ENCODE results near the gene EPG5. TPM values are rescaled to one million over a fixed set of nuclear protein-coding genes. Genes with fewer than 3 reads are reported as not detected.
A peak's percentile ranks its signal among the peaks of the same experiment; 100 is the strongest.

The EPG5 gene
- total RNA-seq, 4 donors from 2014 or later, result 20.4 to 34.3 (median 28.2) TPM

GRCh38 chr18:45940724-45941123, 26.4 kb downstream of the EPG5 start:
- intact Hi-C loops (cut with DNase I), result no loop called here
- H3K9me3 ChIP-seq, result no peaks in the 10 kb centered on the region
- no peaks in the 10 kb centered on the region for H3K27me3 ChIP-seq
- no peak for DNase-seq (ENCODE audit: extremely low spot score)
- no peak overlapping the region for H3K4me3 ChIP-seq
- no peak overlapping the region for H3K27ac ChIP-seq (replicated peaks in 1 of 4)
- WGBS, result 84% methylated on average over 2 of the region's 2 CpGs
- TF ChIP-seq CTCF (IDR thresholded peaks at IDR 0.05), result no peak
- TF ChIP-seq POLR2A (IDR thresholded peaks at IDR 0.05; ENCODE audit: low read depth), result no peak
- H3K4me1 ChIP-seq, result no peaks in the 10 kb centered on the region
- H3K36me3 ChIP-seq, result peaks cover 57 to 99% (median 89%) of the 10 kb centered on the region in 4 donors

GRCh38 chr18:45939236-45939635, 27.9 kb downstream of the EPG5 start:
- Histone ChIP-seq H3K9me3 (no peaks in the 10 kb centered on the region), H3K4me1 (no peaks in the 10 kb centered on the region), H3K27ac (replicated peaks in 1 of 4) (no peak overlapping the region), H3K36me3 (peaks cover 42 to 99% (median 86%) of the 10 kb centered on the region in 4 donors), H3K4me3 (no peak overlapping the region), H3K27me3 (no peaks in the 10 kb centered on the region)
- intact Hi-C loops (cut with DNase I), result no loop called here
- DNase-seq (ENCODE audit: extremely low spot score), result no peak
- 94% methylated on average over 2 of the region's 2 CpGs for WGBS
- TF ChIP-seq EP300 (IDR thresholded peaks at IDR 0.05) (no peak), CTCF (IDR thresholded peaks at IDR 0.05) (no peak), POLR2A (IDR thresholded peaks at IDR 0.05; ENCODE audit: low read depth) (no peak), POLR2AphosphoS5 (IDR thresholded peaks at IDR 0.05) (no peak)

GRCh38 chr18:45938488-45938935, 28.6 kb downstream of the EPG5 start:
- 58% methylated on average over 2 of the region's 2 CpGs for WGBS
- TF ChIP-seq POLR2AphosphoS5 (IDR thresholded peaks at IDR 0.05) (no peak), EP300 (IDR thresholded peaks at IDR 0.05) (no peak), POLR2A (IDR thresholded peaks at IDR 0.05; ENCODE audit: low read depth) (no peak), CTCF (IDR thresholded peaks at IDR 0.05) (no peak)
- no peak overlapping the region for H3K4me3 ChIP-seq
- no peaks in the 10 kb centered on the region for H3K27me3 ChIP-seq
- no peak overlapping the region for H3K27ac ChIP-seq (replicated peaks in 1 of 4)
- no peaks in the 10 kb centered on the region for H3K4me1 ChIP-seq
- peak; percentile 50 for DNase-seq (ENCODE audit: extremely low spot score)
- peaks cover 35 to 99% (median 81%) of the 10 kb centered on the region in 4 donors for H3K36me3 ChIP-seq
- no peaks in the 10 kb centered on the region for H3K9me3 ChIP-seq
- intact Hi-C loops (cut with DNase I), result no loop called here

- H3K9me3 ChIP-seq, result no peaks in the 10 kb centered on the region
- no peak overlapping the region for H3K27ac ChIP-seq (replicated peaks in 1 of 4)
- 100% methylated on average over 3 of the region's 3 CpGs for WGBS
- intact Hi-C loops (cut with DNase I), result no loop called here
- no peak for TF ChIP-seq EP300 (IDR thresholded peaks at IDR 0.05)
- no peak for TF ChIP-seq POLR2A (IDR thresholded peaks at IDR 0.05; ENCODE audit: low read depth)
- TF ChIP-seq CTCF (IDR thresholded peaks at IDR 0.05), result no peak
- TF ChIP-seq POLR2AphosphoS5 (IDR thresholded peaks at IDR 0.05), result no peak
- peak; percentile 47 for DNase-seq (ENCODE audit: extremely low spot score)
- peaks cover 24 to 93% (median 64%) of the 10 kb centered on the region in 4 donors for H3K36me3 ChIP-seq
- no peaks in the 10 kb centered on the region for H3K4me1 ChIP-seq
- H3K27me3 ChIP-seq, result no peaks in the 10 kb centered on the region
- no peak overlapping the region for H3K4me3 ChIP-seq
Measured at GRCh38 chr18:45935591-45936335, 31.4 kb downstream of the EPG5 start.

Measured in esophagus muscularis mucosa (tissue), 4 donors.